ENCODE measurements around the gene UBQLN2. TPM values are rescaled to one million over a fixed set of nuclear protein-coding genes. Genes with fewer than 3 reads are reported as not detected.
A peak's percentile ranks its signal among the peaks of the same experiment; 100 is the strongest.

The UBQLN2 gene
- total and polyA plus RNA-seq, 8 donors: 3.5 to 51.9 (median 11.9) TPM

- H3K9me3 ChIP-seq: peaks cover 0 to 15% (median 7%) of the 10 kb centered on the region in 4 donors
- H3K4me3 ChIP-seq: no peak overlapping the region
- H3K27ac ChIP-seq: no peak overlapping the region
- H3K36me3 ChIP-seq: no peaks in the 10 kb centered on the region
- 40 to 93% (median 72%) methylated on average over 2 of the region's 2 CpGs for WGBS, 5 donors
- TF ChIP-seq POLR2AphosphoS5 (IDR thresholded peaks at IDR 0.05) (no peak), CTCF (IDR thresholded peaks at IDR 0.05) (no peak)
- no peaks in the 10 kb centered on the region for H3K4me1 ChIP-seq
- intact Hi-C loops (cut with DNase I; ENCODE audit: low total_unique reads): no loop called here
- peaks cover 0 to 4% (median 0%) of the 10 kb centered on the region in 3 donors for H3K27me3 ChIP-seq
- DNase-seq: peak in 1 of 2 donors; percentile 6
Observed at GRCh38 chrX:56615282-56615681, 51.9 kb downstream of the UBQLN2 start.

Other genes starting within 250 kb of the UBQLN2 start
- 10 to 100 TPM in 2 of 5 donors, 1 to 10 TPM in 2, not detected in 1; 5.7 to 46.6 (median 13.2) TPM for gene NBDY, start 165.6 kb downstream of the UBQLN2 start, total RNA-seq
- gene NBDY, start 165.6 kb downstream of the UBQLN2 start, polyA plus RNA-seq: 10 to 100 TPM; 16.5 to 33.3 (median 30.8) TPM

All from stomach (tissue), 9 donors.